GM11168 (cell line): Measurements from ENCODE around the gene MACROH2A1.

ENCODE experiments used
- in situ Hi-C: fragments of 300-500 bp; cut with MboI; formaldehyde crosslinking; loops from one replicate; pipeline ENCODE4 v1.12.0; 2022; ENCODE audit warnings: low sequenced_read_pairs; ENCODE audit not compliant: unreplicated experiment

MACROH2A1 gene

GRCh38 chr5:135339623-135340022 lies 59.4 kb downstream of the MACROH2A1 start:
- in situ Hi-C loops = no loop called here

DNA sequence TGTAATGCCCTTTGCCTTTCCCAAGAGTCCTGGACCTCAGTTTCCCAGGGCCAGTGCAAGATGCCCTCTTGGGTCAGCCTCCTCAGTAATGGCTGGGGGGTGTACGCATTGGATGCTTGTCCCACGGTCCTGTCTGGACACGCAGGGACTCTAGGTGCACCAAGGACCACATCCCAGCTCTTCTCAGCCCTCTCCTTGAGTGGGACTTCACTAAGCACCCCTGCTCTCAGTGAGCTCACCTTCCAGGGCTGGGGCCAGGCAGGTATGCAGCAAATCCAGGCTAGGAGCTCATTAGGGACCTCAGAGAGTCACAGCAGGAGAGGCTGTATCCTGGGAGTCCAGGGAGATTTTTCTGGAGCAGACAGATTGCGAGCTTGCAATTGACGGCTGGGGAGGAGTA lies 59.8 kb downstream of the MACROH2A1 start:
- in situ Hi-C loops = no loop called here

GRCh38 chr5:135337064-135337463 lies 62.0 kb downstream of the MACROH2A1 start:
- in situ Hi-C loops = no loop called here

GRCh38 chr5:135335031-135335828 lies 63.8 kb downstream of the MACROH2A1 start:
- in situ Hi-C loops = no loop called here

DNA sequence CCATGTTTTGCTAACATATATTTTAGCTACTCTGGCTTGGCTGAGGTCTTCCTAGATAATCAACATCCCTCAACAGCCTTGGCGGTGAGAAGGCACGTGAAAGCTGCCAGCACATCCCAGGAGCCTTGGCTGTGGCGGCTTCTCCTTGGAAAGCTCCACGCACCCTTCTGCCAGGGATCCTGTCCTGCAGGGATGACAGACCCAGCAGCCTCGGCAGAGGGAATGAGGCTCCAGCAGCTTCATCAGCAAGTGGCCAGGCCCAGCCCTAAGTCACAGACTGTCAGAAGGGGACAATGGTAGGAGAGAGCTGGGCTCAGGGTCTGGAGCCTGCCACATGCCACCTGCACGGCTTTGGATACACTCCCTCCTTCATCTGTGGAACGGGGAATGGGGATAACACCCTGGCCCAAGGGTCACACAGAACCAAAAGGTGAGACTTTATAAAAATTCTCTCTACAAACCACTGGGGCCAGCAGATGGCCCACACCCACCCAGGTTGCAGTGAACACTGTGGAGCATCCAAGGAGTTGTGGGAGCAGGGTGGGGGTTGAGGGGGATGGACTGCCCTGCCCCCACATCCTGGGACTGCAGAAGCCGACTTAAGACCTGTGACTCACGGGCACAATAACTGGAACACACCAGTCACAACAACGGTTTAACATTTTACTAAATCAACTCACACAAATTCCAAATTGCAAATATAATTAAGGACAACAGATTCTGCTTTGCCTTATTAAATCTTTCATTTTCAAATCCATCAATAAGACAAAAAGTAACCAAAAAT lies 65.1 kb downstream of the MACROH2A1 start:
- in situ Hi-C loops = no loop called here

DNA sequence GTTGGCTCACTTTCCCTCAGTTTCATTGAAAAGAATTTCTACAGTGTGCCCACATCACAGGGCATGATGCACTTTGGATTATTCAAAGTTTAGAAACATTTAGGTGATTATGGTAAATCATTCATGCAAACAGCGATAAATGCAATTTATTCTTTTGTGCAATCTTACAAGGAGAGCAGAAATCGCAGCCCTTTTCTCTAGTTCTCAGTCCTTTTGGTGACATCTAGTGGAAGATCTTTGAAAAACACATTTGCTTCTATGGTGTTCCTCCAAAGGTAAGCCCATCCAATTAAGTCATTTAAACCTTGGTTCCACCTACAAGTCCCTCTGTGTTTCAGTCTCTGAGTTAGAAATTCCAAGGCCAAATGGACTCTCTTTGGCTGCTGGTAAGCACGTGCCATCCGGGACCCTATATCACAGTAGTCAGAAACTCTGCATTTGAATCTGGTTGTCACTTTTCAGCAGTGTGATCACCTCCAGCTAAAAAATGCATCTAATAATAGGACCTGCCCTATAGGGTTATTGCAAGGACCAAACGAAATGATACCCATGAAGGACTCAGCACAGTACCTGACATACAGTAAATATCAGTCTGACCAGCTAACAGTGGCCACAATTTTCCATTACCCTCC lies 66.4 kb downstream of the MACROH2A1 start:
- in situ Hi-C loops = no loop called here

GRCh38 chr5:135331612-135332011 lies 67.4 kb downstream of the MACROH2A1 start:
- in situ Hi-C loops = no loop called here

GRCh38 chr5:135330798-135331096 lies 68.3 kb downstream of the MACROH2A1 start:
- in situ Hi-C loops = no loop called here

GRCh38 chr5:135329913-135330797 lies 68.9 kb downstream of the MACROH2A1 start:
- in situ Hi-C loops = no loop called here

DNA sequence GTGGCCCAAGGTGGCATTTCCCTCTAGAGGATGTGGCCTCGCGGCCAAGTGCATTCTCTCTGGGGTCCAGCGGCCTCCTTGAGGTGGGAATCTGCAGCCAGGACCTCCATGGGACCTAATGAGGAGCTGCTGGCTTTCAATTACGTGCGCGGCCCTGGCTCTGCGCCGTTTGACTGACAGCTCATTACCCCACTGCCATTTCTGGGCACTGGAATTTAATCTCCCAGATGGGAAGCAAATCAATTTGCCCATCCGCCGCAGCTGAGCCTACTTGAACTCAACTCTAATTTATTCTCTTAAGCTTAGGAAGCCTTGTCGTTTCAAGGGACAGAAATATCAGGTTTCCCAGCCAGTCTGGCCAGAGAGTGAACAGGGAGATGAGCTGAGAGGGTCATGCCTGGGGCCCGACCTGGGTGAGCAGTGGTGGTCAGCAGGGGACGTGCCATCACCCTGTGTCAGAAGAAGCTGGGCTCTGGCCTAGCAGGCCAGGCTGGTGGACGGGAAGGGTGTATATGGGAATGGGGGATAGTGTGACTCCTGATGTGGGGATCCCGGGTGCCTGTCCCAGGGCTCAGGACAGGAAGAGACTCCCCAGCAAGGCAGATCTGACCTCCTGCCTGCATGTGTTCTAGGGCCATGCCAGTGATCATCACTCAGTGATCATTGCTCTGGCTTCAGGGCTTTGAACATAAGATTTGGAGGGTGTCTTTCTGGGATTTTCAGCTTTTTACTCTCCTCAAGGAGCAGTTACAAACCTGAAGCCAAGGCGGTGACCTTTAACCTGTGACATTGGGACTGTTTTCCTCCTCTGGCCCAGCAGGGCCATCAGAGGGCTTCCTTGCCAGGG lies 69.7 kb downstream of the MACROH2A1 start:
- in situ Hi-C loops = no loop called here

DNA sequence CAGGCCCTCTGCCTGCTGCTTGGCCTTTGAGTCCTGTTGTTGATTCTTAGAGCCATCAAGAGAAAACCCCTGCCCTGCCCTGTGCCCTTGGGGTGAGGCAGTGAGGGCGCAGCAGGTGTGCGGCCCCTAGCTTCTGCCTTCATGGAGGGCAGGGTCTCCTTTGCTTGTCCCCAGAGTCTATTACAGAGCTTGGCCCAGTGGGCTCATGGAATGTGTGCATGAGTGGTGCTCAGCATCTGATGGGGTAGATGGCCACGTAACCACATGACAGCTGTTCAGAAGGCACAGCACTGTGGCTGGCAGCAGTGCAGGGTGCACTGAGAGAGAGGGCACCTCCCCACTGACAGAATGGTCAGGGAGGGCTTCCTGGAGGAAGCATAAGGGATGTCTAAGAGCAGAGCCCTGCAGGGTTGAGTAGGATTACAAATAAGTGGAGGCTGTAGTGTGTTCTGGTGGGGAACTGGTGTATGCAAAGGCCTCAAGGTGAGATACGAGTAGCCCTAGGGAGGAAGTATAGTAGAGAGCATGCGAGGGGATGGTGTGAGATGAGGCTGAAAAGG lies 70.8 kb downstream of the MACROH2A1 start:
- in situ Hi-C loops = no loop called here

- in situ Hi-C loops = no loop called here
Measured at GRCh38 chr5:135327429-135328127, 71.5 kb downstream of the MACROH2A1 start.

GRCh38 chr5:135326296-135327254 lies 72.5 kb downstream of the MACROH2A1 start:
- in situ Hi-C loops = no loop called here

DNA sequence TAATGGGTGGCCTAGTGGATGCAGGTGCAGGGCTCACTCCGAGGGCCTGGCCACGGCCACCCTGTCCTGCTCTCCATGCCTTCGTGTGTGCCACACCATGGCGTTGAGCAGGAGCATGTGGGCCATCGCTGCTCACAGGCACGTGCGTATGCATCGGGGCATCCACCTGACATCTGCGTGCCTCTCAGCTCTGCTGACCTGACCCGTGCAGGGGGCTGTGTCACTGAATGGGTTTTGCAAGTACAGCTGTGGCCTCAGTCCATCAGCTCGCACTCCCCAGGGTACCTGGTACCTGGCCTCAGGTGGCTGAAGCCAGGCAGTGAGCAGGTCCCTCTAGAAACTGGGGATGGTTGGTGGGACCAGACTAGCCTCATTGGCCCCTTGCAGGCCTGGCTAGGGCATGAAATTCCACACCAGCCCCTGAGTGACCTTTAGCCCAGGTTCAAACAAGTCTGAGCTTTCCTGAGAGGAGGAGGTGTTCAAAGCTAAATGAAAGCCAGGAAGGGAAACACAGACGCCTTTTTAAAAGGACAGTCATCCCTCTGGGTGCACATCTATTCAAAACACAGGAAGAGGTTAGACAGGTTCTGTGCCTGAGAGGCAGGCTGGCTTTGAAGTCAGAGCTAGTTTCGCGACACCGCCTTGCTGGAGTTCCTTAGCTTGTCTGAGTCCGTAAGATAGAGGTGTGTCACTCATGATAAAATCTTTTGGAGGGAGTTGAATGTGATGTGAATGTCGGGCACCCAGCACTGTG lies 74.0 kb downstream of the MACROH2A1 start:
- in situ Hi-C loops = no loop called here

DNA sequence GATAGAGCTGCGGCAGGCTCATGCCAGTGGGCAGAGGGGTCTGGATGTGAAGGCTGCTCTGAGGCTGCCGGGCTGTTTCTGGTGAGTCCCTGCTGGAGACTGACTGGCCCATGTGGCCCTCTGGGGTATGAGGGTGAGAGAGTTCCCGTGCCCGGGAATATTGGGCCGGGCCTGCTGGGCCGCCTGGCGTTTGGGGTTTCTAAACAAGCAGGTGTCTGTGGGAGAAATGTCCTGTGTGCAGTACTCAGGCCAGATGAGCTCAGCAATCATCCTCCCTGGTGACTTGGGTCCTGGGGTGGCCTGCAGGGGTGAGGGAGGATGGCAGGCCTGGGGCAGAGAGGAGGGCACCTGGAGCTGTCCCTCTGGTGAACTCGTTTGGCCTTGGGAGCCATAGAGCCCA lies 74.9 kb downstream of the MACROH2A1 start:
- in situ Hi-C loops = no loop called here

DNA sequence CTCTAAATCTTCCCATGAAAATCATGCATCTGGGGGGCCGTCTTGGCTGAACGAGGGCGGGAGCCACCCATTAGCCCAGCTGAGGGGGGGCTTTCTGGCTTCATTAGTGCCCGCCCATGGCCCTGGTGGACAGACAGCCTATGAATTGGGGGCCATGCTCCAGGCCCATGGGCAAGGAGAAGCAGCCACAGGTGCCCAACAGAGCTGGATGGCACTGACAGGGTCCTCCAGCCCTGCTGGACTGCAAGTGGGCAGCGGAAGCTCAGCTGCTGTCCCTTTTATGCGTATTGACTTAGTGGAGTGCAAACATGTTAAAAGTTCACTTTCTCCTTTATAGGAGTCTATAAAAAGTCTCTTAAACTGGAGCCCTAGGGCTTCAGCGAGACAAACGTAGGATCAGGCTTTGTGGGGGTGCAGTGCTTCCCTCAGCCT lies 75.3 kb downstream of the MACROH2A1 start:
- in situ Hi-C loops = no loop called here

DNA sequence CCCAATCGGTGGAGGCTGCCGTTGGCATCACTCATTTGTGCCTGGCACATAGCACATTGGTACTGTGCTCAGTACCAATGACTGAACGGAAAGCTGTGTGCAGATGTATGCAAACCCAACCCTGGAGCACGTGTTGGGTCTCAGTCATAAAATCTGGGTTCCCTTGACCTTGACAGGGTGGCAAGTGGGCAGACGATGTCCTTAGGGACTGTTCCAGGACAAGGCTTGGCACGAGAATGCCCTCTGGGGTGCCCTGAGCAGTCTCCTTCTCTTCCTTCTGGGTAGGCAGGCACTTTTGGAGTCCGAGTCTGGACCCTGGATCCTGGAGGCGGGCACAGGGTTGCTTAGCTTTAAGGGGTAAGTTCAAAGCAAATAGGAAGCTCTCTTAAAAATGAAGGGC lies 75.8 kb downstream of the MACROH2A1 start:
- in situ Hi-C loops = no loop called here
